H9 (cell line): ENCODE results near the gene MVB12A. TPM values are rescaled to one million over a fixed set of nuclear protein-coding genes. Genes with fewer than 3 reads are reported as not detected.

Source experiments
- DNase-seq: peaks from one replicate; pipeline ENCODE4 v3.0.0-alpha.2; 2017
- H2AFZ ChIP-seq: one replicate; pipeline ENCODE4 v1.6.1; 2013; ENCODE audit warnings: mild to moderate bottlenecking, low read length, control low read depth, moderate library complexity
- H2AK5ac ChIP-seq: 2 replicates; pipeline ENCODE4 v1.6.1; 2013; ENCODE audit warnings: low read length, control low read depth, mixed read lengths; ENCODE audit not compliant: insufficient read length
- H2BK120ac ChIP-seq: one replicate; pipeline ENCODE4 v1.6.1; 2013; ENCODE audit warnings: low read depth, mild to moderate bottlenecking, low read length, control low read depth, inconsistent platforms; ENCODE audit not compliant: poor library complexity, severe bottlenecking
- H2BK12ac ChIP-seq: 2 replicates; pipeline ENCODE4 v1.6.1; 2013; ENCODE audit warnings: low read length, control low read depth, mixed read lengths, low read depth; ENCODE audit not compliant: insufficient read length
- H2BK15ac ChIP-seq: 2 replicates; pipeline ENCODE4 v1.6.1; 2013; ENCODE audit warnings: low read depth, low read length, control low read depth
- H2BK20ac ChIP-seq: one replicate; pipeline ENCODE4 v1.6.1; 2013; ENCODE audit warnings: low read depth, mild to moderate bottlenecking, low read length, control low read depth, inconsistent platforms; ENCODE audit not compliant: poor library complexity, severe bottlenecking
- H2BK5ac ChIP-seq: 2 replicates; pipeline ENCODE4 v1.6.1; 2013; ENCODE audit warnings: low read length, control low read depth, mixed read lengths; ENCODE audit not compliant: insufficient read length
- H3K14ac ChIP-seq: 2 replicates; pipeline ENCODE4 v1.6.1; 2013; ENCODE audit warnings: low read length, control low read depth; ENCODE audit not compliant: insufficient read depth
- H3K18ac ChIP-seq: 2 replicates; pipeline ENCODE4 v1.6.1; 2013; ENCODE audit warnings: low read depth, mild to moderate bottlenecking, mixed read lengths, low read length, control low read depth; ENCODE audit not compliant: insufficient read length
- H3K23ac ChIP-seq: 2 replicates; pipeline ENCODE4 v1.6.1; 2013; ENCODE audit warnings: low read length, control low read depth, mixed read lengths, low read depth; ENCODE audit not compliant: insufficient read length
- H3K23me2 ChIP-seq: 2 replicates; pipeline ENCODE4 v1.6.1; 2013; ENCODE audit warnings: low read depth, mild to moderate bottlenecking, mixed read lengths, low read length, control low read depth; ENCODE audit not compliant: insufficient read length, poor library complexity, severe bottlenecking
- H3K27ac ChIP-seq: 2 replicates; pipeline ENCODE4 v1.5.1; 2013; ENCODE audit warnings: low read length, control low read depth, mixed read lengths, low read depth; ENCODE audit not compliant: insufficient read length
- H3K27me3 ChIP-seq: 2 replicates; pipeline ENCODE4 v1.6.1; 2013; ENCODE audit warnings: low read length, control low read depth, inconsistent platforms; ENCODE audit not compliant: insufficient read depth
- H3K4ac ChIP-seq: 2 replicates; pipeline ENCODE4 v1.6.1; 2013; ENCODE audit warnings: low read depth, mild to moderate bottlenecking, control low read depth, inconsistent platforms, low read length, moderate library complexity
- H3K4me1 ChIP-seq: 2 replicates; pipeline ENCODE4 v1.6.1; 2013; ENCODE audit warnings: low read length, control low read depth, inconsistent platforms; ENCODE audit not compliant: insufficient read depth
- H3K4me2 ChIP-seq: 2 replicates; pipeline ENCODE4 v1.6.1; 2013; ENCODE audit warnings: low read length, control low read depth, mixed read lengths; ENCODE audit not compliant: insufficient read length, insufficient read depth
- H3K56ac ChIP-seq: 2 replicates; pipeline ENCODE4 v1.6.1; 2013; ENCODE audit warnings: low read depth, mild to moderate bottlenecking, mixed read lengths, low read length, control low read depth; ENCODE audit not compliant: insufficient read length
- H3K79me1 ChIP-seq: 2 replicates; pipeline ENCODE4 v1.6.1; 2013; ENCODE audit warnings: low read depth, mild to moderate bottlenecking, moderate library complexity, low read length, control low read depth, inconsistent platforms; ENCODE audit not compliant: insufficient read depth, poor library complexity, severe bottlenecking
- H3K79me2 ChIP-seq: 2 replicates; pipeline ENCODE4 v1.6.1; 2013; ENCODE audit warnings: low read length, control low read depth, inconsistent platforms; ENCODE audit not compliant: insufficient read depth
- H3K9ac ChIP-seq: 2 replicates; pipeline ENCODE4 v1.6.1; 2013; ENCODE audit warnings: low read length, control low read depth, mixed read lengths; ENCODE audit not compliant: insufficient read length; ENCODE audit errors: extremely low read depth
- H3K9me3 ChIP-seq: one replicate; pipeline ENCODE4 v1.6.1; 2013; ENCODE audit warnings: low read depth, low read length, inconsistent platforms; ENCODE audit not compliant: control insufficient read depth
- H3T11ph ChIP-seq: one replicate; pipeline ENCODE4 v1.6.1; 2013; ENCODE audit warnings: mild to moderate bottlenecking, low read length, control low read depth, inconsistent platforms
- H4K20me1 ChIP-seq: one replicate; pipeline ENCODE4 v1.6.1; 2013; ENCODE audit not compliant: control insufficient read depth, insufficient read length, insufficient read depth
- H4K5ac ChIP-seq: 2 replicates; pipeline ENCODE4 v1.6.1; 2013; ENCODE audit warnings: low read depth, mild to moderate bottlenecking, mixed read lengths, low read length, control low read depth; ENCODE audit not compliant: insufficient read length
- H4K8ac ChIP-seq: replicated peaks from 2 replicates; pipeline ENCODE4 v1.6.1; 2013; ENCODE audit warnings: low read length, control low read depth, mixed read lengths, low read depth; ENCODE audit not compliant: insufficient read length
- H4K91ac ChIP-seq: 2 replicates; pipeline ENCODE4 v1.6.1; 2013; ENCODE audit warnings: low read depth, mild to moderate bottlenecking, moderate library complexity, mixed read lengths, low read length, control low read depth; ENCODE audit not compliant: insufficient read length
- H3K27ac Mint-ChIP-seq, 3 experiments: 2 replicates in 2 of 3; 3 replicates in 1 of 3; pipeline ENCODE4 v1.8.0; 2020 to 2021; ENCODE audit warnings: mixed read lengths in 3 of 3, mild to moderate bottlenecking in 1 of 3, moderate library complexity in 1 of 3
- H3K27me3 Mint-ChIP-seq: 2 replicates; pipeline ENCODE4 v1.8.0; 2021; ENCODE audit warnings: low read depth, mild to moderate bottlenecking, moderate library complexity, mixed read lengths
- H3K36me3 Mint-ChIP-seq, 3 experiments: 2 replicates in 2 of 3; 3 replicates in 1 of 3; pipeline ENCODE4 v1.8.0; 2020 to 2021; ENCODE audit warnings: low read depth in 3 of 3, mixed read lengths in 3 of 3; ENCODE audit not compliant: insufficient read depth in 1 of 3
- H3K4me1 Mint-ChIP-seq, 2 experiments: 2 replicates each; pipeline ENCODE4 v1.8.0; 2020; ENCODE audit warnings: mixed read lengths in 2 of 2
- H3K4me3 Mint-ChIP-seq, 2 experiments: 2 replicates in 1 of 2; 3 replicates in 1 of 2; pipeline ENCODE4 v1.8.0; 2020 to 2021; ENCODE audit warnings: mild to moderate bottlenecking in 2 of 2, mixed read lengths in 2 of 2, moderate library complexity in 1 of 2
- H3K9me3 Mint-ChIP-seq, 2 experiments: 2 replicates in 1 of 2; 3 replicates in 1 of 2; pipeline ENCODE4 v1.8.0; 2020; ENCODE audit warnings: mild to moderate bottlenecking in 2 of 2, mixed read lengths in 2 of 2, moderate library complexity in 1 of 2
- CTCF ChIP-seq: fragments of 200-600 bp; sonication (generic); conservative IDR thresholded peaks from 3 replicates; pipeline ENCODE4 v1.8.0; 2021; ENCODE audit warnings: antibody characterized with exemption, mild to moderate bottlenecking
- WGBS: extraction: QIAGEN DNeasy Blood & Tissue Kit; methylation state at CpG from one replicate; pipeline ENCODE4 v1.1.7; 2013; ENCODE audit warnings: missing lambda C conversion rate, low lambda C conversion rate, mixed read lengths; ENCODE audit not compliant: insufficient read length; ENCODE audit errors: extremely low coverage; 5-methylcytosine and 5-hydroxymethylcytosine counted together
- total RNA-seq: library from RNA; stranded (reverse); gene quantifications from 2 replicates; pipeline ENCODE4 v1.2.1, GENCODE V29; 2021

Gene MVB12A
- total RNA-seq, 1 experiment from 2014 or later = 50.4 TPM

DNA sequence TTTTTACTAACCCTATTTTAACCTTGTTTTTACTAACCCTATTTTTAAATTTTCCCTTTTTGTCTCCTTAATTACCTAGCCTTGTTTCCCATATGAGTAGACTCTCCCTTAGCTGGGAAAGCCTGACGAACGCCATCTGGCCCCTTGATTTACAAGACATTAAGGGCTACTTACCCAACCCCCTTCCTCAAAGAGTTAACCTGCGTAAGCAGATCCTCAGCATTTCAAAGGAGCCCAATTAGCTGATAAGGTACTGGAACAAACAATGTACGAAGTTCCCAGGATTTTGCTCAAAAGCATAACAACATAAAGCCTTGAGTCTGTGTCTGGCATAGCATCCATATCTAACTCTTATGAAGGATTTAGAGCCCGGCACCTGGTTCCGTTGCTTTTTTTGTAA, 4.7 kb upstream of the MVB12A start:
- Histone ChIP-seq H3K4me2 (peak overlapping the region; percentile 36), H4K5ac (no peak overlapping the region), H4K8ac (no peak overlapping the region), H3K9me3 (no peaks in the 10 kb centered on the region), H3K27ac (no peak overlapping the region), H2BK15ac (no peak overlapping the region), H3K18ac (no peak overlapping the region), H3T11ph (no peak overlapping the region), H2BK5ac (no peak overlapping the region), H3K27me3 (no peaks in the 10 kb centered on the region), H4K20me1 (no peaks in the 10 kb centered on the region), H3K9ac (no peak overlapping the region), H3K14ac (no peak overlapping the region), H3K79me1 (no peaks in the 10 kb centered on the region), H2BK120ac (no peak overlapping the region), H2AK5ac (no peak overlapping the region), H3K4me1 (no peaks in the 10 kb centered on the region; the same call in 1 of the 2 replicates), H3K56ac (no peak overlapping the region), H2BK20ac (no peak overlapping the region), H2AFZ (no peak overlapping the region), H2BK12ac (no peak overlapping the region), H3K23me2 (peaks cover 4% of the 10 kb centered on the region), H3K79me2 (no peaks in the 10 kb centered on the region), H3K23ac (no peak overlapping the region), H4K91ac (no peak overlapping the region), H3K4ac (no peak overlapping the region)
- DNase-seq = peak; percentile 79
- WGBS = no CpG with 5 or more reads among the region's 6 CpGs
- H3K27ac Mint-ChIP-seq = peak overlapping the region; percentile 61 to 98 (median 82); a peak in 6 of 7 replicates
- peak overlapping the region; percentile 59 to 73 for H3K4me3 Mint-ChIP-seq
- H3K36me3 Mint-ChIP-seq = peaks cover 2 to 32% (median 7%) of the 10 kb centered on the region in 3 experiments; a peak in 4 of 7 replicates
- H3K9me3 Mint-ChIP-seq = no peaks in the 10 kb centered on the region; a peak in 1 of 5 replicates
- H3K4me1 Mint-ChIP-seq = peaks cover 32 to 48% of the 10 kb centered on the region in 2 experiments
- H3K27me3 Mint-ChIP-seq = peaks cover 34% of the 10 kb centered on the region
- TF ChIP-seq CTCF = no peak
